Stimulated activated CD8-positive, alpha-beta memory T cell treated with anti-CD3 and anti-CD28 coated beads, Interleukin-4, amount 100 ng/mL, for 48 hours (primary cell): Measurements from ENCODE around the gene CPNE6.

Experiments
- DNase-seq: peaks from one replicate; pipeline ENCODE4 v3.0.0-alpha.2; 2020

Gene CPNE6

DNA sequence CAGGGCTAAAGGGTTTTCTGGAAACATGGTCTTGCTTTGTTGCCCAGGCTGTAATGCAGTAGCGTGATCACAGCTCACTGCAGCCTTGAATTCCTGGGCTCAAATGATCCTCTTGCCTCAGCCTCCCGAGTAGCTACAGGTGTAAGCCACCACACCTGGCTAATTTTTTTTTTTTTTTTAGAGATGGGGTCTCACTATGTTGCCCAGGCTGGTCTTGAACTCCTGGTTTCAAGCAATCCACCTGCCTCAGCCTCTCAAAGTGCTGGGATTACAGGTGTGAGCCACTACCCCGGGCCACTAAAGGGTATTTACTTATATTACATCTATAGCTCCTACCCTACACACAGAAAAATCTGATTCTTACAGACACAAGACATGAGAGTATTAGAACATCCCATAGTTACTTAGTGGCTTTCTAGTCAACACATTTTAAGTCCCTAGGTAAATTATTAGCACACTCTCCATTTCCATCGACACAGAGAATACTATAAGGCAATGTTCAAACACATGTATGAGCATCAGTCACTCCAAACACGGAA, 37.0 kb downstream of the CPNE6 start:
- DNase-seq: no peak

DNA sequence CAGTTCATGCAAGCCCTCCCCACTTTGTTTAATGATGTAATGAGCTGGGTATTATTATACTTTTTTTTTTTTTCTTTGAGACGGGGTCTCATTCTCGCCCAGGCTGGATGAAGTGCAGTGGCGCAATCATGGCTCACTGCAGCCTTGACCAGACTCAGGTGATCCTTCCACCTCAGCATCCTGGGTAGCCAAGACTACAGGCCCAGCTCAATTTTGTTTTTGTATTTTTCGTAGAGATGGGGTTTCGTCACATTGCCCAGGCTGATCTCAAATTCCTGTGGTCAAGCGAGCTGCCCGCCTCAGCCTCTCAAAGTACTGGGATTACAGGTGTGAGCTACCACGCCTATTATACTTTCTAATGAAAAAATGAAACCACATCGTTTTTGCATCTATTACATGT, 38.7 kb downstream of the CPNE6 start:
- DNase-seq: no peak

DNA sequence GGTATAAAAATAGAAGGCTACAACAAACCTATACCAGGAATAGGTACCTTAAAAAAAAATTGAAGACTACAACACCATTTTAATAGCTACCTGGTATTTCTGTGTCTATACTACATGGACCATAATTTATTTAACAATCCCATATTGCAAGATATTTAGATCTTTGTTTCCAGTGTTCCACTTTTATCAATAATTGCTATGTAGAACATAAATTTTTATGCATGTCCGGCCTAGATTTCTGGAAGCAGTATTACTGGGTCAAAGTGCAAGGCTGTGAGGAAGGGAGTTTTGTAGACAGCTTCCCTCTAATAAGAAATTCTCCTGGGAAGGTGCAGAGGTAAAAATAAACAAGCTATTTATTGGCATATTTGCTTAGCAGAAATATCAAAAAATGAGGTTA, 39.2 kb downstream of the CPNE6 start:
- DNase-seq: no peak

DNA sequence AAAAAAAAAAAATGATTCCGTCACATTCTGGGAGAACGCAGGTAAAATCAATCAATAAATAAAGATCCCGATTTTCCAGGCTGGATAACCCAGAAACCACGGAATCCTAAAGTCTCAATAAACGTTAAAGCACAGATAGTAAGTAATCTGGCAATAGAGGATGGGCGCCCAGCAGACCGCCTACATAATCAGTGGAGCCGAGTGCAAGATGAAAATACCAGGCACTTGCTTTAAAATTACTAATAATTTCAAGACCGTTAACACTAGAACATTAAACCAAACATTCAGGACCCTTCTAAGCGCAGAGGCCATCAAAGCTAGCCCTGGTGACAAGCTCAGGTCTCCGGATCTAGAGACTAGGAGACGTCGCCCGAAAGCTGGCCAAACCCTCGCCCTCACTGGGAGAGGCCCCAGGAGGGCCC, 42.0 kb downstream of the CPNE6 start:
- no peak for DNase-seq

DNA sequence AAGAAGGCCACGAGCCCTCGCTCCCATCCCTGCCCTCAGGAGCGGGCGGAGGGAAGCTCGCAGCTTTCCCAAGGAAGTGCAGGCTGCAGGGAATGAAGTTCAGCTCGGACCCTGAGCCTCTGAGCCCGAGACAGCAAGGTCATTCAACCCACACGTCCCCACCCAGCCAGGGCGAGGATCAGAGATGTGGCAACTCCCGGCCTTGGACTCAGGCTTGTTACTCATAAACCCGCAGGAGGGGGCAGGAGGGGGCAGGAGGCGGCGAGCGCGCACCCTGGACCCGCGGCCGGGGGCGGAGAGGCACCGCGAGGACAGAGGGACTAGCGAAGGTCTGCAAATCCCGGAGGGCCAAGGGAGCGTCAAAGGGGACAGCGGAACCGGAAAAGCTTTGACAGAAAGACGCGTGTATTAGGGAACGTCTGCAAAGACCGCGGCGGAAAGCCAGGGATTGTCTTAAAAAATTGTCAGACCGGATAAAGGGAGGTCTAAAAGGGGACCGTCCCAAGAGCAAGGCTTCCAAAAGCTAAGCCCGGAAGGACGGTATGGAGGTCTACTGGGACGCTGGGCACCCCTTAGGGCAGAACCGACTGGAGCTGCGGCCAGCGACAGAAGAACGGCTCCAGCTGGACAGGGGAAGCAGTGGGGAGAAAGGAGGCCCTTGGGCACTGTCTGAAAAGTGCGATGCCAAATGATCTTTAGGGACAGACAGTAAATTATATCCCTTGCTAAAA, 42.6 kb downstream of the CPNE6 start:
- DNase-seq: peak; percentile 87

DNA sequence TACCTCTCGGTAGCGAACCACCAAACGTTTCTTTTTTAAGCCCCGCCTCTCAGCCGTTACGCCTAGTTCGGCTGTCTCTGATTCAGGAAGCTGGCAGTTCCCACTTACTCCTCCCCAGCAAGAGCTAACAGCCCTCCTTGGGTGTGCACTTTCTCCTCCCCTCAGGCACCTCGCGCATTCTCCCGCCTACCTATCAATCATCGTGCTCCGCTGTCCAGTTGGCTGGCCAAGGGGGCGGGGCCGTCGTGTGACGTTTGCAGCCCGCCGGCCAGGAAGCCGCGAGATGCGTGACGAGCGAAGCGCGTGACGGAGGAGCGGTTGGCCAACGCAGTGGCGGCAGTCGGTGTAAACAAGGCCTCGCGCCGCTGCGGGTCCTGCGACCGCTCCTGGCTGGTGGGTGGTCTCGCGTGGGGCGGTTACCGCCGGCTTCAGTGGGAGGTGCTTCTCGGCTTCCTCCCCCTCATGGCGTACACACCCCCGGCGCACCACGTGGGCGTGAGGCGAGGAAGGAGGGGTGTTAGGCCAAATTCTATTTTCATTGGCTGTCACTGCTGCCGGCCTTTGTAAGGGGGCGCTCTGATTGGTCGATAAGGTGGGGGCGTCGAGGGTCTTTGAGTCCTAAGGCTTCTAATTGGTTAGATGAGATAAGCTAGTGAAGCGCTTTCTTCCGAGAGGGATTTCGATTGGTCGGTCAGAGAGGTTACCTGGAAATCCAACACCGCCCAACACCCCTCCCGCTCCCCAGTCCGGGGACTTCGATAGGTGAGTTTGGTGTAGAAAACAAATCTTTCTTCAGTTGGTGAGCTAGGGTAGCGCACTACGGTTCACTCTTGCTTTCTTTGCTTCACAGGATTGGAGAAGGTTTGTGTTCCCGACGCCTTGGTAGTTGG, 43.4 kb downstream of the CPNE6 start, which contains the start of the genes DCAF11 and NRL:
Gene DCAF11 (plus strand): TSS at position 246 of the 890 bp plus-strand sequence. CDS start 818 bp downstream, outside the sequence.
Gene NRL (minus strand): TSS at position 418 of the 890 bp plus-strand sequence. CDS start 32,101 bp downstream, outside the sequence.
- peak; percentile 98 for DNase-seq

DNA sequence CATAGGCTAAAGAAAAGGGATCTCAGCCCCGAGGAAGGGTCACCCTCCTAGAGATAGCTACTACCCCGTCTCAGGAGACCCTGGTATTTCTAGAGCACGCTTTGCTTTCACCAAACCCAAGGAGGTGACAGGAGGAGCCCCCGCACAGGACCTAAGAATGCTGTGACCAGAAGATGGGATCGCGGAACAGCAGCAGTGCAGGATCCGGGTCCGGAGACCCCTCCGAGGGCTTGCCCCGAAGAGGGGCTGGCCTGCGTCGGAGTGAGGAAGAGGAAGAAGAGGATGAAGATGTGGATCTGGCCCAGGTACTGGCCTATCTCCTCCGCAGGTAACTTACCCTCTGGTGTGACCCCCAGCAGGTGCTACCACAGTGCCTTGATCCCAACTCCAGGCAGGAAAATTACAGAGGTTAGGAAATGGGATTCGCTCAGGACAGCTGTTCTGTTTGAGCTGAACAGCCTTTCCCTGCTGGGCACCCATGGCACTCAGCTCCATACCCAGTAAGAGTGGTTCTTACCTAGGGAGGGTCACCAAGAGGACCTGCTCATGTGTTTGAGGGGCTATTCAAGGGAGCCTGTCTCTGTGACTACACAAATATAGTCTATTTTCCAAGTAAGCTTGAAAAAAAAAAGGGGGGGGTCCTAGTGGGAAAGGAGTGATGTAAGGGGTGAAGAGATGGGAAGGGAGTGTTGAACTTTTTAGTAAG, 44.2 kb downstream of the CPNE6 start:
- DNase-seq: no peak

DNA sequence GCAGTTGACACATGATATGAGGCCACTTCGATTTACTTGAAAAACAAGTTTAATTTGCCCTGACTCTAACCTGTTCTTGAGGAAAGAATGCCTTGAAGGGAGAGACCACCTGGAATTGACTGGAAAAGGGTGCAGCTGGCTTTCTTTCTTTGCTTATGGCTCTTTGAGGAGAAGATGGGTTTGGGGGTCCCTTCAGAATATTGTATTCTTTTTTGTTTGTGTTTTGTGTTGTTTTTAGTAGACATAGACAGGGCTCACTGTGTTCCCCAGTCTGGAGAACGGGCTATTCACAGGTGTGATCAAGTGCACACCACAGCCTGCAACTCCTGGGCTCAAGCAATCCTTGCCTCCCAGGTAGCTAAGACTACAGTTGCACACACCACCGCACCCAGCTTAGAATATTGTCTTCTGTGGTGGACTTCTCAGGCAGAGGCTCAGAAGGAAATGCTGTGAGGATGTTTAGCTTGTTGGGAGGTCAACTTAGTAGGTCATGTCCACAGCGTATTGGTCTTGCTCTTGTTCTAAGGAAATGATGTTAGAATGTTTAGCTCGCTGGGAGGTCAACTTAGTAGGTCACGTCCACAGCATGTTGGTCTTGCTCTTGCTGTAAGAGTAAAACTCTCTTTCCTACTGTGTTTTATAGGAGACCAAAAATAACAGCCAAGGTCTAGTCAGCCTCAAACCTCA, 44.9 kb downstream of the CPNE6 start:
- no peak for DNase-seq

DNA sequence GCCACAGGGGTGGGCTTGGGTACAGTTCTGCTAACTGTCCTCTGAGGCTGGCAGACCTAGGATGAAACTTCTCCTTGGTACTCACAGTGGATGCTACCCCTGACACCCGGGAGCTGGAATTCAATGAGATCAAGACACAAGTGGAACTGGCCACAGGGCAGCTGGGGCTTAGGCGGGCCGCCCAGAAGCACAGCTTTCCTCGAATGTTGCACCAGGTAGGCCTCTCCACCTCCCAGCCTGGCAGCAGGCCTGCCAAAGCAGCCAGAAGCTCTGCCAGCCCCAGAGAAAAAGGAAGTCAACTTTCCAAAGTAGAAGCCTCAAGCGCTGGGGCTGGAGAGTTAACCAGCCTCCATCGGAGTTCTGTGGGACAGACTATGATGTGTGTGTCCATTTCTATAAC, 45.8 kb downstream of the CPNE6 start:
- DNase-seq: no peak

DNA sequence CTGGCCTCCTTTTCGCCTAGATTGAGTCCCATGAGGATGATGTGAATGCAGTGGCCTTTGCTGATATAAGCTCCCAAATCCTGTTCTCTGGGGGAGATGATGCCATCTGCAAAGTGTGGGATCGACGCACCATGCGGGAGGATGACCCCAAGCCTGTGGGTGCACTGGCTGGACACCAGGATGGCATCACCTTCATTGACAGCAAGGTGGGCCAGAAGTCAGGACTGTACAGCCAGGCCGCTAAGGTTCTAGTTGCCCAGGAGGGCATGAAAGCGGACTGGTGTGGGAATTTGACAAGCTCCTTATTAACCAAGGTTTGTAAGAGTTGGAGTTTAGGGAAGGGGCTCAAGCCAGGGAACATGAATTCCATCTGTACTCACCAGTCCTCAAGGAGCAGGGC, 48.3 kb downstream of the CPNE6 start:
- DNase-seq: no peak

DNA sequence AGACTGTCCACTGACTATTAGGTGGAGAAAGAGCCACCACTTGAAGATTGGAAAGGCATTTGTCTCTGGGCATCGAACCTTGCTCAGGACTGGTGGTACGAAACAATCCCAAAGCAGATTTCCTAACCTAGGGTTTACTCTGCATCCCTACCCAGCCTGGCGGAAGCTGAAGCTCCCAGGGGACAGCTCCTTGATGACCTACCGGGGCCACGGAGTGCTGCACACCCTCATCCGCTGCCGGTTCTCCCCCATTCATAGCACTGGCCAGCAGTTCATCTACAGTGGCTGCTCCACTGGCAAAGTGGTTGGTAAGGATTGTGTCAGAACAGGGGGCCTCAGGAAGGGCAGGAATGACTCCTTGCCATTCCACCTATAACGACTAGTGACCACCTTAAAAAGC, 49.8 kb downstream of the CPNE6 start:
- no peak for DNase-seq

DNA sequence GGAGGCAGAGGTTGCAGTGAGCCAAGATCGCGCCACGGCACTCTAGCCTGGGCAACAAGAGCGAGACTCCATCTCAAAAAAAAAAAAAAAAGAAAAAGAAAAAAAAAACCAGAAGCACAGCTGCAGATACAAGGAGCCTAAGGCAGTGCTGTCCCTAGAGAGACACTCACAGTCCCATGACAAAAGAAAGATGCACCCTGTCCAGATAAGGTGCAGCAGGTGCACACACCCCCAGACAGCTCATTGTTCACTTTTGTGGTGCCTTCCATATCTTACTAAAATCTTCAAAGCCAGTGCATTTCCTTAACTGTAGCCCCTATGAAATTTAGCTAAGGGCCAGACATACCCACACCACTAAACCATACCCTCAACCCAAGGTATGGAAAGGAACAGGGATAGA, 51.1 kb downstream of the CPNE6 start:
- DNase-seq: no peak

DNA sequence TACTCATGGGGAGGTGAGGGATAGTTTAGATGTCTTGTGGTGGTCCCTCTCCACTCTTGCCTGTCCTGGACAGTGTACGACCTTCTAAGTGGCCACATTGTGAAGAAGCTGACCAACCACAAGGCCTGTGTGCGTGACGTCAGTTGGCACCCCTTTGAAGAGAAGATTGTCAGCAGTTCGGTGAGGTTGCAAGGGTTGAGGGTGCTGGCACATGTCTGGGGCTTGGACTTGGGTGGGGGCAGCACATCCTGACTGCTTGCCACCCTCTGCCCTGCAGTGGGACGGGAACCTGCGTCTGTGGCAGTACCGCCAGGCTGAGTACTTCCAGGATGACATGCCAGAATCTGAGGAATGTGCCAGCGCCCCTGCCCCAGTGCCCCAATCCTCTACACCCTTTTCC, 51.5 kb downstream of the CPNE6 start:
- DNase-seq: no peak

DNA sequence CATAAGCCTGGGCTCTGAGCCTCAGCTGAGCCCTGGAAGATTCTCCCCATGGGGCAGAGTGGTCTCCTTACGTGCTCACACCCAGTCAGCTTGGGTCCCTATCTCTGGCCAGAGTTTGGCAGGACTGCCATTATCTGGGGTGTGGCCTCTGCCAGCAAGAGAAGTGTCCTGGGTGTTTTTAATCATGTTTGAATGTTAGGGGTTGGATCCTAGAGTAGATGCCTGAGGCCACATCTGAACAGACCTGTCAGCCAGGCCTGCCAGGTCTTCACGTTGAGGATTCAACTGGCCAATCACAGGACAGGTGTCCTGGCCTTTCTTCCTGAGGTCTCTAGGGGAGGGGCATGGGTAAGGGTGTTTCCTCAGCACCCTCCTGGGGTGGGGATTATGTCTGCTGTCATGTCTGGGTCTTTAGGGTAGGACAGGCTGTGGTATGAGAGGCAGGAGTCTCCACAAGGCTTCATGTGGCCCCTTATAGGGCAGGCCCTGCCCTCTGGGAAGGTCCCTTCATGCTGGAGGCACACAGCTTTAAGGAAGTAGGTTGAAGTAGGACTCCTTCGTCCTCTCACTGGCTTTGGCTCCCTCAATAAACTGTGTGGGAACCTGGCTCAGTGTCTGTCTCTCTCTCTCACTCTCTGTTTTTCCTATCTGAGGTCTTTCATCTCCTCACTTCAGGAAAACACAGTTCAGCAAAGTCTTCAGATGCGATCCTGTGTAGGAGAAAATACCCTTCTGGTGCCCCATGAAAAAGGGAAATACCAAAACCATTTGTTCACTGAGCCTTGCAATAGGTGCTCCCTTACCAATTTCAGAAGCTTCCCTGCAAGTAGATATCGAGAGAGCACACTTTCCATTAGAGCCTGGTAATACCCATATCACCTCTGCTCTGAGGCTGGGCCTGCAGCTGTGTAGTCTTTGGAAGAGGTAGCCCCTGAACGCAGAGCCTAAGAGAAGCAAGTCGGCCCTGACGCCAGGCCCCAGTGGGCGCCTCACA, 52.4 kb downstream of the CPNE6 start:
- DNase-seq: no peak

DNA sequence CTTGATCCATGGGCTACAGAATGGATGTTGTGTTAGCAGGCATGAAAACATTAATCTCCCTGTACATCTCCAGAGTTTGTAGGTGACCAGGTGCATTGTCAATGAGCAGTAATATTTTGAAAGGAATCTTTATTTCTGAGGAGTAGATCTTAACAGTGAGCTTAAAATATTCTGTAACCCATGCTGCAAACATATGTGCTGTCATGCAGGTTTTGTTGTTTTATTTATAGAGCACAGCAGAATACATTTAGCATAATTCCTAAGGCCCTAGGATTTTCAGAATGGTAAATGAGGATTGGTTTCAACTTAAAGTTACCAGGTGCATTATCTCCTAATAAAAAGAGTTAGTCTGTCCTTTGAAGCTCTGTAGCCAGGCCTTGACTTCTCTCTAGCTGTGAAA, 55.6 kb downstream of the CPNE6 start:
- no peak for DNase-seq

DNA sequence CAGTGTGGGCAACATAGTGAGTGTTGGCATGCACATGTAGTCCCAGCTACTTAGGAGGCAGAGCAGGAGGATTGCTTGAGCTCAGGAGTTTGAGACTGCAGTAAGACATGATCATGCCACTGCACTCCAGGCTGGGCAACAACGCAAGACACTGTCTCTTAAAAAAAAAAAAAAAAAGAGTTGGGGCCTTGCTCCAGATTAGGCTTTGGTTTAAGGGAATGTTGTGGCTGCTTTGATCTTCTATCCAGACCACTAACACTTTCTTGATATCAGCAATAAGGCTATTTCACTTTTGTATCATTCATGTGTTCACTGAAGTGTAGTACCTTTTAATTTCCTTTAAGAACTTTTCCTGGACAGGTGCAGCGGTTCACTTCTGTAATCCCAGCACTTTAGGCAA, 56.3 kb downstream of the CPNE6 start:
- DNase-seq: no peak
